ENCODE data around the gene CDK6. TPM values are rescaled to one million over a fixed set of nuclear protein-coding genes. Genes with fewer than 3 reads are reported as not detected.

CDK6 gene
- total RNA-seq, 1 donor from 2014 or later: 7.3 TPM

DNA sequence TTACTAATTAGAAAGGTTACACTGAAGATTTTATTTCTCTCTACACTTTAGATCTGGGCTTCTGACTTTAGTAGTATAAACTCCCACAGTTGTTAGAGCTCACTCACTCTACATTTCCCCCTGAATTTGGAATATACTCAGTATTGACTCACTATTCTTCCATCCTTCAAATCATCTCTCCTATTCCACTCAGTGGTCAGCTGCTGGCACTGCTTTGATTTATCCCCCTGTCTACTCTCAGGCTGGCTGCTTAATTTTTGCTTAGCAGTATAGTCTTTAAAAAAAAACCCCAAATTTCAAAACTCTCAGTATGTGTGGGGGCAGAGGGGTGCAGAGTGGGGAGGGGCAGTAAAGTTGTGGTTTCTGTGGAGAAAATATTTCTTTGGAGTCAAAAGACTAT is 68.9 kb downstream of the CDK6 start:
- Histone ChIP-seq H3K36me3 (no peaks in the 10 kb centered on the region), H3K9me3 (no peaks in the 10 kb centered on the region), H3K4me3 (no peak overlapping the region), H3K27ac (no peak overlapping the region), H3K27me3 (no peaks in the 10 kb centered on the region), H3K4me1 (peaks cover 10 to 12% of the 10 kb centered on the region in 2 donors)
- TF ChIP-seq, protein P1, sequence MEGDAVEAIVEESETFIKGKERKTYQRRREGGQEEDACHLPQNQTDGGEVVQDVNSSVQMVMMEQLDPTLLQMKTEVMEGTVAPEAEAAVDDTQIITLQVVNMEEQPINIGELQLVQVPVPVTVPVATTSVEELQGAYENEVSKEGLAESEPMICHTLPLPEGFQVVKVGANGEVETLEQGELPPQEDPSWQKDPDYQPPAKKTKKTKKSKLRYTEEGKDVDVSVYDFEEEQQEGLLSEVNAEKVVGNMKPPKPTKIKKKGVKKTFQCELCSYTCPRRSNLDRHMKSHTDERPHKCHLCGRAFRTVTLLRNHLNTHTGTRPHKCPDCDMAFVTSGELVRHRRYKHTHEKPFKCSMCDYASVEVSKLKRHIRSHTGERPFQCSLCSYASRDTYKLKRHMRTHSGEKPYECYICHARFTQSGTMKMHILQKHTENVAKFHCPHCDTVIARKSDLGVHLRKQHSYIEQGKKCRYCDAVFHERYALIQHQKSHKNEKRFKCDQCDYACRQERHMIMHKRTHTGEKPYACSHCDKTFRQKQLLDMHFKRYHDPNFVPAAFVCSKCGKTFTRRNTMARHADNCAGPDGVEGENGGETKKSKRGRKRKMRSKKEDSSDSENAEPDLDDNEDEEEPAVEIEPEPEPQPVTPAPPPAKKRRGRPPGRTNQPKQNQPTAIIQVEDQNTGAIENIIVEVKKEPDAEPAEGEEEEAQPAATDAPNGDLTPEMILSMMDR (IDR thresholded peaks at IDR 0.05): no peak
- intact Hi-C loops (cut with DNase I): no loop called here
- no peak for DNase-seq (ENCODE audit: low spot score in 2 of 2)

DNA sequence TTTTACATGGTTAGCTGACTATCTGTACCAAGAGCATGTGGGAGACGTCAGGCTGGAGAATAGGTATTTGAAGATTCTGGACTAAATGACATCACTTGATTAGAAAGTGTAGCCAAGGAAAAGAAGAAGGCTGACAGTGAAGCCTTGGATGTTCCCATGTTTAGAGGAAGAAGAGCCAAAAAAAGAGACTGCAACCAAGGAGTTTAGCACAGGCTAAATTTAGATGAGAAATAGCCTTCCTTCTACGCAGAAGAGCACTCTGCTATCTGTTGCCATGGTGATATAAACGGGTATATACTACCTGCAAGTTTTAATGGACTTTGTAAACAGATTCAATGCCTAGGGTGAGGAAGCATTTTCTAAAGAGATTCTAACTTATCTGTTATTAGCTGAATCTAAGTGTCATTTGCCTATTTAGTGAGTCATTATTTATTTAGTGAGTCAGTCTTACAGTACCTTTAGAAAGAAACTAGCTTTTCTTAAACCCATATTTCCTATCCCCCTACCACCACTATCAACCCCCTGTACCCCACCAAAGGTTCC is 69.8 kb downstream of the CDK6 start:
- peaks cover 10 to 12% of the 10 kb centered on the region in 2 donors for H3K4me1 ChIP-seq
- no peaks in the 10 kb centered on the region for H3K9me3 ChIP-seq
- peak overlapping the region; percentile 3 to 48 for H3K27ac ChIP-seq
- no peaks in the 10 kb centered on the region for H3K27me3 ChIP-seq
- intact Hi-C loops (cut with DNase I): no loop called here
- TF ChIP-seq, protein P1 (IDR thresholded peaks at IDR 0.05): no peak
- H3K36me3 ChIP-seq: no peaks in the 10 kb centered on the region
- no peak overlapping the region for H3K4me3 ChIP-seq
- no peak for DNase-seq (ENCODE audit: low spot score in 2 of 2)

DNA sequence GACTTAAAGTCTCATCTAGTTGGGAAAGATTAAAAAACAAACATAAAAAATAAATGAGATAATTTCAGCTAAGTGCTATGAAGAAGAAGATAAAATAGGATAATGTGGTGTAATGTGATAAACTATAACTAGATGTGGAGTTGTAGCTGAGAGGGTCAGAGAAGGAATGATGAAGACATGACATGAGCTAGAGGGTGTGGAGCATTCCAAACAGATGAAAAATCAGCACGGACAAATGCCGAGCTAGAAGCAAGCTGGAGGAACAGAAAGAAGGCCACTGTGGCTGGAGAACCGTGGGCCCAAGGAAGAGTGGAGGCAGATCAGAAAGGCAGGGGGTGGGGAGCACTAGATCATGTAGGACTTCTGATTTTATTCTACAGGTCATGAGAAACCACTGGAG is 70.6 kb downstream of the CDK6 start:
- intact Hi-C loops (cut with DNase I): no loop called here
- no peaks in the 10 kb centered on the region for H3K36me3 ChIP-seq
- H3K27ac ChIP-seq: peak overlapping the region; percentile 3 to 48
- TF ChIP-seq, protein P1 (IDR thresholded peaks at IDR 0.05): no peak
- H3K9me3 ChIP-seq: no peaks in the 10 kb centered on the region
- no peaks in the 10 kb centered on the region for H3K27me3 ChIP-seq
- DNase-seq (ENCODE audit: low spot score in 2 of 2): no peak
- peaks cover 10 to 14% of the 10 kb centered on the region in 2 donors for H3K4me1 ChIP-seq
- H3K4me3 ChIP-seq: no peak overlapping the region

DNA sequence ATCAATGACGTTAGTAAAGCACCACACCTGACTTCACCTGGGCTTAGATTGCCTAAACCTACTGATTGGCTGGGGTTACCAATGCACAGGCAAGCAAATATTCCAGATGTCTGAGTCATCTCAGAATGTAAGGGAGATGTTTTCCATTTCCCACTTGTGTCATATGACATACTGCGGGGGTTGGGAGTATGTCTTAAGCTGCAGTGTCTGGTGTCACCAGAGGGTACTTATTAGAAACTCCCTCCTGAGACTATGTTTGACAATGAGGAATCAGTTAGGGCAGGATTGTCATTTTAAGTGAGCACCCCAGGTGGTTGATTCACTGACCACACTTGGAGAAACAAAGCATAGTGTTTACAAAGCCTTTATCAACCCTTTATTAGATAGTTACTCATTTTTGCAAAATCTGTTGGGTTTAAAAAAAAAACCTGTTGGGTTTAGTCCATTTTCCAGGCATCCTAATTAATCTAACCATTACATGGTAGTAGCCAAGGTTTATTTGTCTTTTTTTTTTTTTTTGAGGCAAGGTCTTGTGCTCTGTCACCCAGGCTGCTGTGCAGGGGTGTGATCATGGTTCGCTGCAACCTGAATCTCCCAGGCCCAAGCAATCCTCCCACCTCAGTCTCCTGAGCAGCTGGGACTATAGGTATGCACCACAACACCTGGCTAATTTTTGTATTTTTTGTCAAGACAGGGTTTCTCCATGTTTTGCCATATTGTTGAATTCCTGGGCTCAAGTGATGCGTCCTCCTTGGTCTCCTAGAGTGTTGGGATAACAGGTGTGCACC is 72.5 kb downstream of the CDK6 start:
- H3K9me3 ChIP-seq: no peaks in the 10 kb centered on the region
- H3K4me1 ChIP-seq: peaks cover 10 to 17% of the 10 kb centered on the region in 2 donors
- TF ChIP-seq, protein P1 (IDR thresholded peaks at IDR 0.05): no peak
- intact Hi-C loops (cut with DNase I): loop anchor here (5.0 kb wide), 1 partner anchor 47 kb away; no protein-coding TSS in a partner anchor
- no peaks in the 10 kb centered on the region for H3K27me3 ChIP-seq
- H3K27ac ChIP-seq: no peak overlapping the region
- DNase-seq (ENCODE audit: low spot score in 2 of 2): no peak
- H3K36me3 ChIP-seq: no peaks in the 10 kb centered on the region
- no peak overlapping the region for H3K4me3 ChIP-seq

DNA sequence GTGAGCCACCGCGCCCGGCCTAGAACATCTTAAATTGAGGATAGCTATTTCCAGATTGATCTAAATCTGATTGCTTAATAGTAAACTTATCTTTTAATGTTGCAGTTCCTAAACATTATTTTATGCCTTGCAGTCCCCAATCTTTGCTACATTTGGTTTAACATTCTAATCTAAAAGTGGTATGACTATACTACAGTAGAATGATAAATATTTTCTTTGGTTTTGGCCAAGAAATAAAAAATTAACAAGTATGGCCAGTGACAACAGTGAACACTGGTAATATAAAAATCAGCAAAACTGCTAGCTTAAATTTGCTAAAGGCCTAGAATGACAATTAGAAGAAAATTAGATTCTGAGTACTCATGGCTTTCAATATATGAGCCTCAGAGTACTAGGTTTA is 73.5 kb downstream of the CDK6 start:
- intact Hi-C loops (cut with DNase I): loop anchor here (5.0 kb wide), 1 partner anchor 46 kb away; no protein-coding TSS in a partner anchor
- Histone ChIP-seq H3K9me3 (no peaks in the 10 kb centered on the region), H3K36me3 (no peaks in the 10 kb centered on the region), H3K4me3 (no peak overlapping the region), H3K27me3 (no peaks in the 10 kb centered on the region), H3K27ac (peak overlapping the region; percentile 32 to 52), H3K4me1 (peaks cover 10 to 17% of the 10 kb centered on the region in 2 donors)
- no peak for DNase-seq (ENCODE audit: low spot score in 2 of 2)
- TF ChIP-seq, protein P1 (IDR thresholded peaks at IDR 0.05): no peak

All from ascending aorta (tissue), 2 donors.